Activated CD4-positive, alpha-beta T cell treated with anti-CD3 and anti-CD28 coated beads, Interleukin-2, amount 50 U/mL, for 1 hour (primary cell): ENCODE measurements around the gene PAQR5.
"Not testable (repeated sequence)": the region's sequence is repeated elsewhere in the genome, so short reads cannot be mapped to it uniquely, and the experiment has no call there.

Experiments used
- DNase-seq: peaks from one replicate; pipeline ENCODE4 v3.0.0-alpha.2; 2020

Gene PAQR5

GRCh38 chr15:69434238-69434637, 135.5 kb downstream of the PAQR5 start:
- no peak for DNase-seq

- no peak for DNase-seq
Measured at GRCh38 chr15:69434679-69435078, 136.0 kb downstream of the PAQR5 start.

- no peak for DNase-seq
Measured at GRCh38 chr15:69435985-69436384, 137.3 kb downstream of the PAQR5 start.

- DNase-seq = no peak
Measured at GRCh38 chr15:69436951-69437350, 138.2 kb downstream of the PAQR5 start.

- no peak for DNase-seq
Measured at GRCh38 chr15:69439623-69440022, 140.9 kb downstream of the PAQR5 start.

GRCh38 chr15:69443032-69443611, 144.4 kb downstream of the PAQR5 start:
- DNase-seq = no peak

- no peak for DNase-seq
Measured at GRCh38 chr15:69444686-69445085, 146.0 kb downstream of the PAQR5 start.

GRCh38 chr15:69446953-69447352, 148.2 kb downstream of the PAQR5 start:
- no peak for DNase-seq

- not testable (repeated sequence) for DNase-seq
Measured at GRCh38 chr15:69450221-69450620, 151.5 kb downstream of the PAQR5 start.

- no peak for DNase-seq
Measured at GRCh38 chr15:69450968-69451695, 152.4 kb downstream of the PAQR5 start.

- DNase-seq = no peak
Measured at GRCh38 chr15:69451951-69452691, 153.4 kb downstream of the PAQR5 start.

- DNase-seq = peak; percentile 96
Measured at GRCh38 chr15:69452692-69453521, 154.2 kb downstream of the PAQR5 start, which contains the start of gene RPLP1. TSS of gene RPLP1 (plus strand) at chr15:69452818. CDS start at chr15:69452949, 131 bp downstream.

GRCh38 chr15:69454953-69455352, 156.2 kb downstream of the PAQR5 start:
- no peak for DNase-seq

GRCh38 chr15:69456208-69457166, 157.8 kb downstream of the PAQR5 start:
- no peak for DNase-seq
